GM12878 (cell line): Measurements from ENCODE around the gene PAX4. TPM values are rescaled to one million over a fixed set of nuclear protein-coding genes. Genes with fewer than 3 reads are reported as not detected.
A peak's percentile ranks its signal among the peaks of the same experiment; 100 is the strongest.

Source experiments
- FOXM1 ChIP-seq: IDR thresholded peaks from 2 replicates; pipeline ENCODE4 v1.6.1; 2012; ENCODE audit warnings: low read depth, mild to moderate bottlenecking, inconsistent platforms, low read length, moderate library complexity
- RAD51 ChIP-seq: fragments of 450-650 bp; IDR thresholded peaks from 2 replicates; pipeline ENCODE4 v1.6.1; 2016; ENCODE audit warnings: moderate library complexity, mild to moderate bottlenecking, inconsistent platforms
- RBBP5 ChIP-seq: fragments of 200-600 bp; sonication (generic); conservative IDR thresholded peaks from 2 replicates; pipeline ENCODE4 v1.6.1; 2016
- ZBED1 ChIP-seq: IDR thresholded peaks from 2 replicates; pipeline ENCODE4 v1.6.1; 2016; ENCODE audit warnings: borderline replicate concordance
- ZBTB40 ChIP-seq: fragments of 450-650 bp; IDR thresholded peaks from 2 replicates; pipeline ENCODE4 v1.6.1; 2016; ENCODE audit warnings: mild to moderate bottlenecking, moderate library complexity, borderline replicate concordance
- ZNF24 ChIP-seq: fragments of 450-650 bp; IDR thresholded peaks from 2 replicates; pipeline ENCODE4 v1.6.1; 2017; ENCODE audit warnings: antibody characterized with exemption, mild to moderate bottlenecking
- polyA plus RNA-seq, 11 experiments: library from polyadenylated mRNA; depleted of rRNA in 4 of 11; unstranded in 6 of 11; stranded (reverse) in 5 of 11; fragments of >200 nt; fragmentation: Nextera tagmentation in 4 of 11; fragmentation: Illumina TruSeq in 1 of 11; extraction: Ambion mirVana in 4 of 11; extraction: Trizol in 1 of 11; gene quantifications; 1 replicate in 1 of 11; 2 replicates in 10 of 11; pipeline versions ENCODE4 v1.2.1 to v1.2.3, GENCODE V29; 2011 to 2016; ENCODE audit warnings: inconsistent platforms in 2 of 11, missing spikeins in 2 of 11, low read depth in 1 of 11
- total RNA-seq, 4 experiments: library from RNA; depleted of rRNA in 3 of 4; stranded (reverse); fragments of >200 nt in 3 of 4; fragmentation: Illumina TruSeq in 1 of 4; extraction: Trizol in 1 of 4; gene quantifications; 2 replicates each; pipeline versions ENCODE4 v1.2.1 to v1.2.3, GENCODE V29; 2013 to 2021
- TF ChIP-seq, protein P1 (sequence below): fragments of 450-650 bp; IDR thresholded peaks from 2 replicates; pipeline ENCODE4 v1.6.1; 2017; ENCODE audit warnings: mild to moderate bottlenecking, moderate library complexity
- TF ChIP-seq, protein P2 (sequence below): IDR thresholded peaks from 2 replicates; pipeline ENCODE4 v1.6.1; 2012; ENCODE audit warnings: low read depth, low read length, improper control_type of control experiment
- TF ChIP-seq, protein P3 (sequence below): fragments of 450-650 bp; conservative IDR thresholded peaks from 2 replicates; pipeline ENCODE4 v1.6.1; 2017; ENCODE audit warnings: mild to moderate bottlenecking, moderate library complexity

The PAX4 gene
- total and polyA plus RNA-seq, 10 of the 15 experiments (the other 5 are each of a cell fraction or from before 2014, with no cell fraction given) = 0.27 TPM; not detected in 9

DNA sequence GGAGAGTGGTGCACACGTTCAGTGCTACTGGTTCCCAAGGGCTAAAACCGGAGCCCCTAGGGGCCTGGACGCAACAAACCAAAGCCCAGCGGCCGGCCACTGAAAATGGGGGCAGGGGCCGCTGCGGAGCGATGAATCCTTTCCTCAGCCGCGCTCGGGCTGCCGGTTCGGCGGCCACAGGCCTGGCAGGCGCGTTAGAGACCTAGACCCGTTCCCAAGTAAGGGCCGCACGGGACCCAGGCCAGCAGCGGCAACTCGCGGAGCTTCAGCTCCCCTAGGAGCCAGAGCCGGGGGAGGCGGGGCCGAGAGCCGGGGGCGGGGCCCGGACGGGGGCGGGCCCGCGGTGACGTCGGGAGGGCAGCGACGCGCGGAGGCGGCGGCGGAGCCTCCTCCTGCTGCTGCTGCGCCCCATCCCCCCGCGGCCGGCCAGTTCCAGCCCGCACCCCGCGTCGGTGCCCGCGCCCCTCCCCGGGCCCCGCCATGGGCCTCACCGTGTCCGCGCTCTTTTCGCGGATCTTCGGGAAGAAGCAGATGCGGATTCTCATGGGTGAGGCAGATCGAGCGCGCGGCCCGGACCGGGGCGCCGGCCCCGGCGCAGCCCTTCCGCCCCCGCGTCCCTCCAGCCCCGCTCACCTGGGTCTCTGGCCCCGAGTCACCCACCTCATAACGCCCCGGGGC, 29.8 kb downstream of the PAX4 start, which contains the start of gene ARF5 (continued):
- TF ChIP-seq ZBTB40 = no peak
- no peak for TF ChIP-seq ZBED1
- TF ChIP-seq RAD51 = no peak
- 0 out of 2 replicates have a peak, but pooled peaks have one; percentile 49 for TF ChIP-seq RBBP5
- TF ChIP-seq, protein P1, sequence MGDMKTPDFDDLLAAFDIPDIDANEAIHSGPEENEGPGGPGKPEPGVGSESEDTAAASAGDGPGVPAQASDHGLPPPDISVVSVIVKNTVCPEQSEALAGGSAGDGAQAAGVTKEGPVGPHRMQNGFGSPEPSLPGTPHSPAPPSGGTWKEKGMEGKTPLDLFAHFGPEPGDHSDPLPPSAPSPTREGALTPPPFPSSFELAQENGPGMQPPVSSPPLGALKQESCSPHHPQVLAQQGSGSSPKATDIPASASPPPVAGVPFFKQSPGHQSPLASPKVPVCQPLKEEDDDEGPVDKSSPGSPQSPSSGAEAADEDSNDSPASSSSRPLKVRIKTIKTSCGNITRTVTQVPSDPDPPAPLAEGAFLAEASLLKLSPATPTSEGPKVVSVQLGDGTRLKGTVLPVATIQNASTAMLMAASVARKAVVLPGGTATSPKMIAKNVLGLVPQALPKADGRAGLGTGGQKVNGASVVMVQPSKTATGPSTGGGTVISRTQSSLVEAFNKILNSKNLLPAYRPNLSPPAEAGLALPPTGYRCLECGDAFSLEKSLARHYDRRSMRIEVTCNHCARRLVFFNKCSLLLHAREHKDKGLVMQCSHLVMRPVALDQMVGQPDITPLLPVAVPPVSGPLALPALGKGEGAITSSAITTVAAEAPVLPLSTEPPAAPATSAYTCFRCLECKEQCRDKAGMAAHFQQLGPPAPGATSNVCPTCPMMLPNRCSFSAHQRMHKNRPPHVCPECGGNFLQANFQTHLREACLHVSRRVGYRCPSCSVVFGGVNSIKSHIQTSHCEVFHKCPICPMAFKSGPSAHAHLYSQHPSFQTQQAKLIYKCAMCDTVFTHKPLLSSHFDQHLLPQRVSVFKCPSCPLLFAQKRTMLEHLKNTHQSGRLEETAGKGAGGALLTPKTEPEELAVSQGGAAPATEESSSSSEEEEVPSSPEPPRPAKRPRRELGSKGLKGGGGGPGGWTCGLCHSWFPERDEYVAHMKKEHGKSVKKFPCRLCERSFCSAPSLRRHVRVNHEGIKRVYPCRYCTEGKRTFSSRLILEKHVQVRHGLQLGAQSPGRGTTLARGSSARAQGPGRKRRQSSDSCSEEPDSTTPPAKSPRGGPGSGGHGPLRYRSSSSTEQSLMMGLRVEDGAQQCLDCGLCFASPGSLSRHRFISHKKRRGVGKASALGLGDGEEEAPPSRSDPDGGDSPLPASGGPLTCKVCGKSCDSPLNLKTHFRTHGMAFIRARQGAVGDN = peak; percentile 51; the same call in 1 of the 2 replicates
- TF ChIP-seq, protein P2, sequence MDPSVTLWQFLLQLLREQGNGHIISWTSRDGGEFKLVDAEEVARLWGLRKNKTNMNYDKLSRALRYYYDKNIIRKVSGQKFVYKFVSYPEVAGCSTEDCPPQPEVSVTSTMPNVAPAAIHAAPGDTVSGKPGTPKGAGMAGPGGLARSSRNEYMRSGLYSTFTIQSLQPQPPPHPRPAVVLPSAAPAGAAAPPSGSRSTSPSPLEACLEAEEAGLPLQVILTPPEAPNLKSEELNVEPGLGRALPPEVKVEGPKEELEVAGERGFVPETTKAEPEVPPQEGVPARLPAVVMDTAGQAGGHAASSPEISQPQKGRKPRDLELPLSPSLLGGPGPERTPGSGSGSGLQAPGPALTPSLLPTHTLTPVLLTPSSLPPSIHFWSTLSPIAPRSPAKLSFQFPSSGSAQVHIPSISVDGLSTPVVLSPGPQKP = no peak
- TF ChIP-seq ZNF24 = 0 out of 2 replicates have a peak, but pooled peaks have one; percentile 36
- TF ChIP-seq, protein P3, sequence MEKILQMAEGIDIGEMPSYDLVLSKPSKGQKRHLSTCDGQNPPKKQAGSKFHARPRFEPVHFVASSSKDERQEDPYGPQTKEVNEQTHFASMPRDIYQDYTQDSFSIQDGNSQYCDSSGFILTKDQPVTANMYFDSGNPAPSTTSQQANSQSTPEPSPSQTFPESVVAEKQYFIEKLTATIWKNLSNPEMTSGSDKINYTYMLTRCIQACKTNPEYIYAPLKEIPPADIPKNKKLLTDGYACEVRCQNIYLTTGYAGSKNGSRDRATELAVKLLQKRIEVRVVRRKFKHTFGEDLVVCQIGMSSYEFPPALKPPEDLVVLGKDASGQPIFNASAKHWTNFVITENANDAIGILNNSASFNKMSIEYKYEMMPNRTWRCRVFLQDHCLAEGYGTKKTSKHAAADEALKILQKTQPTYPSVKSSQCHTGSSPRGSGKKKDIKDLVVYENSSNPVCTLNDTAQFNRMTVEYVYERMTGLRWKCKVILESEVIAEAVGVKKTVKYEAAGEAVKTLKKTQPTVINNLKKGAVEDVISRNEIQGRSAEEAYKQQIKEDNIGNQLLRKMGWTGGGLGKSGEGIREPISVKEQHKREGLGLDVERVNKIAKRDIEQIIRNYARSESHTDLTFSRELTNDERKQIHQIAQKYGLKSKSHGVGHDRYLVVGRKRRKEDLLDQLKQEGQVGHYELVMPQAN = peak; percentile 57
- TF ChIP-seq FOXM1 = no peak
